Rectal smooth muscle tissue (tissue), 1 donor: ENCODE measurements around the gene DYRK3.
A peak's percentile ranks its signal among the peaks of the same experiment; 100 is the strongest.

Experiments
- H3K27ac ChIP-seq: one replicate; pipeline ENCODE4 v1.7.0; 2013; ENCODE audit warnings: low read depth, low read length, inconsistent platforms
- H3K27me3 ChIP-seq: one replicate; pipeline ENCODE4 v1.7.0; 2013; ENCODE audit warnings: low read length; ENCODE audit not compliant: control insufficient read depth, insufficient read depth
- H3K36me3 ChIP-seq: one replicate; pipeline ENCODE4 v1.7.0; 2013; ENCODE audit warnings: low read length; ENCODE audit not compliant: control insufficient read depth, insufficient read depth
- H3K4me1 ChIP-seq: one replicate; pipeline ENCODE4 v1.7.0; 2013; ENCODE audit warnings: low read length; ENCODE audit not compliant: control insufficient read depth, insufficient read depth
- H3K4me3 ChIP-seq: one replicate; pipeline ENCODE4 v1.7.0; 2013; ENCODE audit warnings: low read length
- H3K9ac ChIP-seq: one replicate; pipeline ENCODE4 v1.7.0; 2013; ENCODE audit warnings: low read length

DYRK3 gene

GRCh38 chr1:206666954-206667665 lies 31.8 kb downstream of the DYRK3 start:
- Histone ChIP-seq H3K4me3 (no peak overlapping the region), H3K27me3 (no peaks in the 10 kb centered on the region), H3K27ac (no peak overlapping the region), H3K4me1 (peaks cover 6% of the 10 kb centered on the region), H3K36me3 (no peaks in the 10 kb centered on the region), H3K9ac (no peak overlapping the region)

GRCh38 chr1:206668351-206668750 lies 33.0 kb downstream of the DYRK3 start:
- no peak overlapping the region for H3K9ac ChIP-seq
- H3K4me3 ChIP-seq: no peak overlapping the region
- H3K36me3 ChIP-seq: no peaks in the 10 kb centered on the region
- no peaks in the 10 kb centered on the region for H3K27me3 ChIP-seq
- H3K27ac ChIP-seq: no peak overlapping the region
- H3K4me1 ChIP-seq: peaks cover 9% of the 10 kb centered on the region

- H3K9ac ChIP-seq: no peak overlapping the region
- H3K27me3 ChIP-seq: no peaks in the 10 kb centered on the region
- H3K4me1 ChIP-seq: peaks cover 5% of the 10 kb centered on the region
- no peaks in the 10 kb centered on the region for H3K36me3 ChIP-seq
- no peak overlapping the region for H3K4me3 ChIP-seq
- no peak overlapping the region for H3K27ac ChIP-seq
These were observed 33.6 kb downstream of the DYRK3 start for GRCh38 chr1:206668874-206669410.

- Histone ChIP-seq H3K27me3 (no peaks in the 10 kb centered on the region), H3K4me3 (no peak overlapping the region), H3K9ac (no peak overlapping the region), H3K27ac (no peak overlapping the region), H3K4me1 (peaks cover 20% of the 10 kb centered on the region), H3K36me3 (no peaks in the 10 kb centered on the region)
These were observed 36.8 kb downstream of the DYRK3 start for GRCh38 chr1:206672011-206672688.

- H3K4me1 ChIP-seq: peaks cover 20% of the 10 kb centered on the region
- H3K4me3 ChIP-seq: no peak overlapping the region
- no peak overlapping the region for H3K9ac ChIP-seq
- peak overlapping the region; percentile 36 for H3K27ac ChIP-seq
- H3K27me3 ChIP-seq: no peaks in the 10 kb centered on the region
- H3K36me3 ChIP-seq: no peaks in the 10 kb centered on the region
These were observed 37.8 kb downstream of the DYRK3 start for GRCh38 chr1:206672844-206673758.

- Histone ChIP-seq H3K4me3 (no peak overlapping the region), H3K4me1 (peaks cover 20% of the 10 kb centered on the region), H3K36me3 (no peaks in the 10 kb centered on the region), H3K27me3 (no peaks in the 10 kb centered on the region), H3K27ac (peak overlapping the region; percentile 88), H3K9ac (no peak overlapping the region)
These were observed 38.9 kb downstream of the DYRK3 start for GRCh38 chr1:206674236-206674635.

- Histone ChIP-seq H3K27me3 (no peaks in the 10 kb centered on the region), H3K27ac (peak overlapping the region; percentile 88), H3K4me3 (peak overlapping the region; percentile 5), H3K36me3 (no peaks in the 10 kb centered on the region), H3K9ac (no peak overlapping the region), H3K4me1 (peaks cover 20% of the 10 kb centered on the region)
These were observed 39.4 kb downstream of the DYRK3 start for GRCh38 chr1:206674745-206675175.

- H3K4me1 ChIP-seq: peaks cover 20% of the 10 kb centered on the region
- no peak overlapping the region for H3K27ac ChIP-seq
These were observed 41.2 kb downstream of the DYRK3 start for GRCh38 chr1:206676499-206676898.

GRCh38 chr1:206678490-206678889 lies 43.2 kb downstream of the DYRK3 start:
- H3K27ac ChIP-seq: no peak overlapping the region
- H3K4me3 ChIP-seq: no peak overlapping the region
- peaks cover 16% of the 10 kb centered on the region for H3K4me1 ChIP-seq
- H3K9ac ChIP-seq: no peak overlapping the region
- H3K36me3 ChIP-seq: no peaks in the 10 kb centered on the region
- no peaks in the 10 kb centered on the region for H3K27me3 ChIP-seq

More at GRCh38 chr1:206676499-206676898, 41.2 kb downstream of the DYRK3 start:
- Histone ChIP-seq H3K36me3 (no peaks in the 10 kb centered on the region), H3K4me3 (no peak overlapping the region), H3K27me3 (no peaks in the 10 kb centered on the region), H3K9ac (no peak overlapping the region)

- Histone ChIP-seq H3K4me1 (peaks cover 11% of the 10 kb centered on the region), H3K4me3 (no peak overlapping the region), H3K9ac (no peak overlapping the region), H3K36me3 (no peaks in the 10 kb centered on the region), H3K27me3 (peaks cover 2% of the 10 kb centered on the region), H3K27ac (no peak overlapping the region)
These were observed 44.4 kb downstream of the DYRK3 start for GRCh38 chr1:206679738-206680211.

GRCh38 chr1:206680279-206680678 lies 44.9 kb downstream of the DYRK3 start:
- Histone ChIP-seq H3K27ac (no peak overlapping the region), H3K27me3 (peaks cover 2% of the 10 kb centered on the region), H3K4me1 (peaks cover 6% of the 10 kb centered on the region), H3K36me3 (no peaks in the 10 kb centered on the region), H3K9ac (no peak overlapping the region), H3K4me3 (no peak overlapping the region)

GRCh38 chr1:206681359-206681758 lies 46.0 kb downstream of the DYRK3 start:
- Histone ChIP-seq H3K36me3 (no peaks in the 10 kb centered on the region), H3K27ac (no peak overlapping the region), H3K27me3 (peaks cover 2% of the 10 kb centered on the region), H3K4me3 (no peak overlapping the region), H3K4me1 (peaks cover under 1% of the 10 kb centered on the region), H3K9ac (no peak overlapping the region)
